K562 (cell line): Measurements from ENCODE around the gene KRTAP10-8. TPM values are rescaled to one million over a fixed set of nuclear protein-coding genes. Genes with fewer than 3 reads are reported as not detected.

ENCODE experiments used
- ATAC-seq: fragments of 200-7000 bp; cut with Tn5 transposase; 3 replicates; pipeline ENCODE4 v1.9.1; 2020; ENCODE audit warnings: moderate library complexity
- BruUV-seq: library from RNA; stranded (reverse); fragments of 400-500 nt; replicated peaks from 2 replicates; lab custom pipeline; 2021; lab: Mats Ljungman, UMichigan
- CTCF ChIA-PET: fragments of 300-600 bp; formaldehyde crosslinking; extraction: SDS; loops from one replicate; lab custom pipeline; 2021; ENCODE audit warnings: low intra/inter-chr PET ratio; lab: Yijun Ruan, JAX
- POLR2A ChIA-PET: fragments of 300-600, 350-650 bp; sonication (Branson Sonifier 250); formaldehyde crosslinking; extraction: SDS; loops from one replicate; lab custom pipeline; 2021; ENCODE audit warnings: antibody characterized with exemption, inconsistent platforms; lab: Yijun Ruan, JAX
- DNase-seq, 4 experiments: peaks; one replicate each; pipeline versions ENCODE4 v3.0.0 to v3.0.0-alpha.2; 2011 to 2018; ENCODE audit warnings: low spot score in 3 of 4, mixed read lengths in 3 of 4; ENCODE audit errors: extremely low read depth in 1 of 4
- FAIRE-seq: peaks from 2 replicates; lab custom pipeline; 2011; peaks lifted over from hg19 to GRCh38; lab: Jason Lieb, UNC
- H2AFZ ChIP-seq: 2 replicates; pipeline ENCODE4 v1.6.0; 2011; ENCODE audit warnings: low read depth, low read length, control low read depth, inconsistent platforms
- H3K27ac ChIP-seq: fragments of 200-600 bp; 3 replicates; pipeline ENCODE4 v1.8.0; 2011; ENCODE audit warnings: low read depth, mild to moderate bottlenecking, control low read depth, inconsistent platforms, low read length, moderate library complexity, mixed read lengths; ENCODE audit errors: extremely low read depth
- H3K27me3 ChIP-seq, 2 experiments: fragments of 300-600 bp in 1 of 2; 2 replicates in 1 of 2; 3 replicates in 1 of 2; pipeline versions ENCODE4 v1.6.0 to v1.8.0; 2011; ENCODE audit warnings: inconsistent platforms in 2 of 2, low read length in 2 of 2, mild to moderate bottlenecking in 1 of 2, mixed read lengths in 1 of 2, moderate library complexity in 1 of 2; ENCODE audit not compliant: control insufficient read depth in 2 of 2, insufficient read depth in 2 of 2
- H3K36me3 ChIP-seq: fragments of 300-600 bp; 3 replicates; pipeline ENCODE4 v1.8.0; 2011; ENCODE audit warnings: mild to moderate bottlenecking, low read length, inconsistent platforms; ENCODE audit not compliant: control insufficient read depth, insufficient read depth
- H3K4me1 ChIP-seq, 2 experiments: fragments of 200-600 bp in 1 of 2; replicated peaks in 1 of 2; 2 replicates in 1 of 2; 3 replicates in 1 of 2; pipeline versions ENCODE4 v1.5.1 to v1.8.0; 2011; ENCODE audit warnings: inconsistent platforms in 2 of 2, low read length in 2 of 2, mild to moderate bottlenecking in 1 of 2, mixed read lengths in 1 of 2, moderate library complexity in 1 of 2; ENCODE audit not compliant: control insufficient read depth in 2 of 2, insufficient read depth in 2 of 2
- H3K4me2 ChIP-seq: 2 replicates; pipeline ENCODE4 v1.6.1; 2011; ENCODE audit warnings: low read length, control low read depth, inconsistent platforms, mixed read lengths; ENCODE audit not compliant: insufficient read depth
- H3K4me3 ChIP-seq: fragments of 200-600 bp; sonication (generic), shearing (Covaris generic); 2 replicates; pipeline ENCODE4 v1.5.1; 2016; ENCODE audit warnings: control low read depth, inconsistent platforms
- H3K79me2 ChIP-seq: fragments of 200-600 bp; 3 replicates; pipeline ENCODE4 v1.8.0; 2011; ENCODE audit warnings: low read length, inconsistent platforms; ENCODE audit not compliant: control insufficient read depth, insufficient read depth
- H3K9ac ChIP-seq, 2 experiments: 2 replicates each; pipeline versions ENCODE4 v1.6.0 to v1.6.1; 2011; ENCODE audit warnings: low read depth in 2 of 2, low read length in 2 of 2, control low read depth in 1 of 2, inconsistent platforms in 1 of 2, mild to moderate bottlenecking in 1 of 2, mixed read lengths in 1 of 2; ENCODE audit not compliant: insufficient read depth in 1 of 2
- H3K9me1 ChIP-seq: one replicate; pipeline ENCODE4 v1.6.0; 2011; ENCODE audit warnings: inconsistent platforms, mild to moderate bottlenecking, low read length, moderate library complexity; ENCODE audit not compliant: control insufficient read depth, insufficient read depth
- H3K9me3 ChIP-seq: replicated peaks from 2 replicates; pipeline ENCODE4 v1.5.1; 2011; ENCODE audit warnings: low read depth, low read length, inconsistent platforms; ENCODE audit not compliant: control insufficient read depth, insufficient read depth
- H4K20me1 ChIP-seq: replicated peaks from 2 replicates; pipeline ENCODE4 v1.6.1; 2011; ENCODE audit warnings: low read length, inconsistent platforms, mixed read lengths; ENCODE audit not compliant: control insufficient read depth, insufficient read depth
- LARP7 ChIP-seq: fragments of 450-650 bp; IDR thresholded peaks from 2 replicates; pipeline ENCODE4 v1.6.1; 2016
- POLR2A ChIP-seq: fragments of 450-650 bp; conservative IDR thresholded peaks from 2 replicates; pipeline ENCODE4 v1.6.1; 2016
- POLR2G ChIP-seq: fragments of 200-400 bp; formaldehyde crosslinking; IDR thresholded peaks from 2 replicates; pipeline ENCODE4 v1.6.1; 2017; ENCODE audit warnings: low read depth, mild to moderate bottlenecking, antibody characterized with exemption, low read length, moderate library complexity
- RBM22 ChIP-seq: fragments of 200-400 bp; formaldehyde crosslinking; IDR thresholded peaks from 2 replicates; pipeline ENCODE4 v1.6.1; 2018; ENCODE audit warnings: low read length, low read depth; ENCODE audit not compliant: poor library complexity, severe bottlenecking
- RFX1 ChIP-seq: fragments of 450-650 bp; IDR thresholded peaks from 2 replicates; pipeline ENCODE4 v1.6.1; 2016; ENCODE audit warnings: mild to moderate bottlenecking, moderate library complexity
- SIRT6 ChIP-seq: IDR thresholded peaks from one replicate; pipeline ENCODE4 v1.6.1; 2012; ENCODE audit warnings: low read depth, mild to moderate bottlenecking, control low read depth, inconsistent platforms, low read length, moderate library complexity
- WGBS: fragments of 100-300 bp; shearing (Covaris generic); methylation state at CpG from one replicate; pipeline ENCODE4 v1.1.6; 2016; ENCODE audit warnings: low coverage, mixed read lengths; ENCODE audit not compliant: insufficient coverage; ENCODE audit errors: missing lambda C conversion rate; 5-methylcytosine and 5-hydroxymethylcytosine counted together
- in situ Hi-C: fragments of 300-500 bp; cut with MboI; formaldehyde crosslinking; loops from 4 replicates; pipeline ENCODE4 v1.15.0; 2018; ENCODE audit warnings: inconsistent platforms, mixed read lengths
- intact Hi-C: fragments of 100-400 bp; cut with micrococcal nuclease; formaldehyde crosslinking; loops from 2 replicates; pipeline ENCODE4 v1.14.2; 2022
- polyA plus RNA-seq, 8 experiments: library from polyadenylated mRNA; depleted of rRNA in 4 of 8; stranded (reverse) in 5 of 8; unstranded in 3 of 8; fragments of >200 nt; fragmentation: Nextera tagmentation in 2 of 8; fragmentation: Illumina TruSeq in 1 of 8; extraction: Ambion mirVana in 2 of 8; extraction: Trizol in 1 of 8; gene quantifications; 2 replicates each; pipeline versions ENCODE4 v1.2.1 to v1.2.3, GENCODE V29; 2011 to 2014; ENCODE audit warnings: inconsistent platforms in 1 of 8, missing spikeins in 1 of 8
- total RNA-seq, 7 experiments: library from RNA; depleted of rRNA in 6 of 7; stranded (reverse); fragments of >200 nt in 6 of 7; fragmentation: Illumina TruSeq in 2 of 7; extraction: Trizol in 2 of 7; gene quantifications; 2 replicates each; pipeline versions ENCODE4 v1.2.1 to v1.2.3, GENCODE V29; 2011 to 2021; ENCODE audit warnings: low replicate concordance in 1 of 7

The KRTAP10-8 gene
- total and polyA plus RNA-seq, 9 of the 15 experiments (the other 6 are each of a cell fraction or from before 2014, with no cell fraction given): not detected

- no TSS peak for BruUV-seq
These were observed 3.6 kb downstream of the KRTAP10-8 start for GRCh38 chr21:44615466-44615865.

GRCh38 chr21:44615911-44616590, 4.2 kb downstream of the KRTAP10-8 start:
- POLR2A ChIA-PET: interaction anchor here (0.6 to 0.8 kb wide), 2 partner anchors 12 to 230 kb away, joined by 3 read pairs; no protein-coding TSS in a partner anchor
- Histone ChIP-seq H2AFZ (no peak overlapping the region), H3K4me3 (no peak overlapping the region), H3K9ac (no peak overlapping the region), H3K36me3 (no peaks in the 10 kb centered on the region), H3K27me3 (peaks cover 14 to 44% of the 10 kb centered on the region in 2 experiments; a peak in 4 of 5 replicates), H3K9me3 (no peaks in the 10 kb centered on the region; the same call in 1 of the 2 replicates), H3K27ac (no peak overlapping the region), H3K9me1 (peaks cover 3% of the 10 kb centered on the region), H4K20me1 (no peaks in the 10 kb centered on the region), H3K4me2 (no peak overlapping the region), H3K79me2 (no peaks in the 10 kb centered on the region), H3K4me1 (peaks cover 0 to 10% of the 10 kb centered on the region in 2 experiments; a peak in 2 of 5 replicates)
- under 1% methylated on average over 17 of the region's 17 CpGs for WGBS
- no peak for ATAC-seq
- CTCF ChIA-PET: no interaction called here
- no peak for FAIRE-seq
- TF ChIP-seq POLR2A (no peak), RFX1 (no peak)
- DNase-seq: no peak
- intact Hi-C loops: no loop called here
- in situ Hi-C loops: no loop called here
- no TSS peak for BruUV-seq

More at GRCh38 chr21:44615466-44615865, 3.6 kb downstream of the KRTAP10-8 start:
- Histone ChIP-seq H2AFZ (no peak overlapping the region), H3K4me3 (no peak overlapping the region), H3K4me1 (peaks cover 0 to 10% of the 10 kb centered on the region in 2 experiments; a peak in 2 of 5 replicates), H3K36me3 (no peaks in the 10 kb centered on the region), H3K79me2 (no peaks in the 10 kb centered on the region), H3K9me3 (no peaks in the 10 kb centered on the region; the same call in 1 of the 2 replicates), H4K20me1 (no peaks in the 10 kb centered on the region), H3K27ac (no peak overlapping the region), H3K9ac (no peak overlapping the region), H3K9me1 (peaks cover 3% of the 10 kb centered on the region), H3K4me2 (no peak overlapping the region), H3K27me3 (peaks cover 14 to 44% of the 10 kb centered on the region in 2 experiments; a peak in 4 of 5 replicates)
- ChIA-PET CTCF (no interaction called here), POLR2A (interaction anchor here (0.6 to 0.8 kb wide), 2 partner anchors 11 to 232 kb away, joined by 3 read pairs; no protein-coding TSS in a partner anchor)
- in situ Hi-C loops: no loop called here
- FAIRE-seq (no peak), ATAC-seq (no peak), DNase-seq (no peak)
- WGBS: 2% methylated on average over 8 of the region's 8 CpGs
- no peak for TF ChIP-seq POLR2G
- no peak for TF ChIP-seq RBM22
- no peak for TF ChIP-seq SIRT6
- TF ChIP-seq LARP7: no peak
- intact Hi-C loops: no loop called here
